Bladder microvascular endothelial cell (primary cell): ENCODE measurements around the gene PML. TPM values are rescaled to one million over a fixed set of nuclear protein-coding genes. Genes with fewer than 3 reads are reported as not detected.

Source experiments
- total RNA-seq: library from RNA; depleted of rRNA; stranded (reverse); fragments of >200 nt; gene quantifications from 2 replicates; pipeline ENCODE4 v1.2.3, GENCODE V29; 2014

The PML gene
- total RNA-seq, result 47.4 and 114 TPM in 2 replicates

GRCh38 chr15:73994413-73994883, at the start of gene PML:
PML (plus strand) TSS chr15:73994716; CDS start chr15:73994813, 97 bp downstream.

GRCh38 chr15:73991726-73992593, 2.6 kb upstream of the PML start, which contains the start of gene STOML1:
STOML1 (minus strand) TSS chr15:73992295; CDS start chr15:73992223, 72 bp downstream.

GRCh38 chr15:74082450-74082849, 87.9 kb downstream of the PML start, which contains the start of gene GOLGA6A:
GOLGA6A (minus strand) TSS chr15:74082550; CDS start chr15:74082509, 41 bp downstream.

Other genes with a start within 250 kb of the PML start
- gene INSYN1, start 241.4 kb upstream of the PML start, total RNA-seq, result 0.13 and 0.16 TPM in 2 replicates
- not detected in 2 replicates for gene TBC1D21, start 121.2 kb upstream of the PML start, total RNA-seq
- gene LOXL1, start 68.3 kb upstream of the PML start, total RNA-seq, result 0.63 and 0.65 TPM in 2 replicates
- gene STOML1, start 2.4 kb upstream of the PML start, total RNA-seq, result 8.6 and 22.5 TPM in 2 replicates
- gene GOLGA6A, start 87.8 kb downstream of the PML start, total RNA-seq, result not detected in 2 replicates
- 0.06 TPM in 1 of 2 replicates, not detected in the other for gene ISLR2, start 135.9 kb downstream of the PML start, total RNA-seq
- gene ISLR, start 179.0 kb downstream of the PML start, total RNA-seq, result 0.06 and 0.32 TPM in 2 replicates
- gene STRA6, start 208.1 kb downstream of the PML start, total RNA-seq, result 0.06 TPM in 1 of 2 replicates, not detected in the other
- not detected in 2 replicates for gene CCDC33, start 241.6 kb downstream of the PML start, total RNA-seq